NB4 (cell line): ENCODE data around the gene CDH11.

ENCODE experiments used
- CTCF ChIP-seq: IDR thresholded peaks from one replicate; pipeline ENCODE4 v1.5.1; 2012; ENCODE audit warnings: low read depth, low read length
- MYC ChIP-seq: IDR thresholded peaks from 2 replicates; pipeline ENCODE4 v1.6.1; 2011; ENCODE audit warnings: low read depth, low read length
- POLR2A ChIP-seq: IDR thresholded peaks from 2 replicates; pipeline ENCODE4 v1.6.1; 2011; ENCODE audit warnings: mild to moderate bottlenecking; ENCODE audit not compliant: insufficient read length; ENCODE audit errors: extremely low read depth
- TF ChIP-seq, protein P1 (sequence below): IDR thresholded peaks from 2 replicates; pipeline ENCODE4 v1.6.1; 2011; ENCODE audit warnings: low read depth, low read length

- no peak for TF ChIP-seq CTCF
- no peak for TF ChIP-seq POLR2A
- no peak for TF ChIP-seq MYC
- TF ChIP-seq, protein P1, sequence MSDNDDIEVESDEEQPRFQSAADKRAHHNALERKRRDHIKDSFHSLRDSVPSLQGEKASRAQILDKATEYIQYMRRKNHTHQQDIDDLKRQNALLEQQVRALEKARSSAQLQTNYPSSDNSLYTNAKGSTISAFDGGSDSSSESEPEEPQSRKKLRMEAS: no peak
Observed at GRCh38 chr16:65083164-65083857, 38.6 kb downstream of the CDH11 start.
